Natural killer cell treated with Interleukin-12 subunit alpha and Interleukin-12 subunit beta and Interleukin-15 and Interleukin-18, amount 100 ng/mL, for 72 hours (primary cell): ENCODE measurements around the gene NMBR. TPM values are rescaled to one million over a fixed set of nuclear protein-coding genes. Genes with fewer than 3 reads are reported as not detected.
"Not testable (repeated sequence)": the region's sequence is repeated elsewhere in the genome, so short reads cannot be mapped to it uniquely, and the experiment has no call there.

Experiments
- ATAC-seq, 2 donors: fragments of 150-1000 bp; cut with Tn5 transposase in 1 of 2; sonication (Bioruptor Pico), chemical (Tn5 transposase) in 1 of 2; 2 replicates each; pipeline ENCODE4 v1.10.0; 2021
- DNase-seq: peaks from one replicate; pipeline ENCODE4 v3.0.0; 2022; ENCODE audit warnings: low spot score
- H3K27ac Mint-ChIP-seq, 2 donors: 1 replicate in 1 of 2; 2 replicates in 1 of 2; pipeline ENCODE4 v1.8.0; 2022; ENCODE audit warnings: mixed read lengths in 2 of 2, mild to moderate bottlenecking in 1 of 2, moderate library complexity in 1 of 2
- H3K27me3 Mint-ChIP-seq, 2 donors: 1 replicate in 1 of 2; 2 replicates in 1 of 2; pipeline ENCODE4 v1.8.0; 2022; ENCODE audit warnings: mixed read lengths in 2 of 2
- H3K36me3 Mint-ChIP-seq: one replicate; pipeline ENCODE4 v1.8.0; 2022; ENCODE audit warnings: mixed read lengths
- H3K4me1 Mint-ChIP-seq, 2 donors: 1 replicate in 1 of 2; 2 replicates in 1 of 2; pipeline ENCODE4 v1.8.0; 2022; ENCODE audit warnings: low read depth in 2 of 2, mixed read lengths in 2 of 2, mild to moderate bottlenecking in 1 of 2
- H3K4me3 Mint-ChIP-seq: one replicate; pipeline ENCODE4 v1.8.0; 2022; ENCODE audit warnings: mixed read lengths
- H3K9me3 Mint-ChIP-seq: 2 replicates; pipeline ENCODE4 v1.8.0; 2022; ENCODE audit warnings: mixed read lengths
- total RNA-seq, 2 donors: library from RNA; stranded (reverse); gene quantifications; one replicate each; pipeline ENCODE4 v1.2.3, GENCODE V29; 2022

Gene NMBR
- total RNA-seq, 2 donors from 2014 or later: not detected

GRCh38 chr6:142172758-142173157 lies 25.8 kb upstream of the NMBR start:
- H3K4me1 Mint-ChIP-seq: peaks cover 0 to 3% of the 10 kb centered on the region in 2 donors
- H3K27ac Mint-ChIP-seq: no peak overlapping the region
- H3K36me3 Mint-ChIP-seq: peaks cover 36% of the 10 kb centered on the region
- H3K9me3 Mint-ChIP-seq: peaks cover 3% of the 10 kb centered on the region
- H3K4me3 Mint-ChIP-seq: no peak overlapping the region
- H3K27me3 Mint-ChIP-seq: no peaks in the 10 kb centered on the region
- DNase-seq (no peak), ATAC-seq (no peak)

DNA sequence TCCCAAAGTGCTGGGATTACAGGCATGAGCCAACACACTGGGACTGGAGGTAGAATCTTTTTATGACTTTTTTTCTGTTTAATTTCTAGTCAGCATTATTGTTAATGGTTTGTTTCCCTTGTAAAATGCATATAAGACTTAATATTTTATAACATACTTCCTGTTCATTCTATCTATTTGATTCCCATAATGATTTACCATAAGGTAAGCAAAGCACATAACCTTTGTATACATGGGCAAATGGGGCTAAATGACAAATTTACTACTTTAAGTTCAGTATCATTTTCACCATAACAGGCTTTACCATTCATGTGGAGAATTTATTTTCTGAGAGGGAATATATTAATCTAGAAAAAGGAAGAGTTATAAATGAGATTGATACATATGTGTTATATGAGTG lies 24.4 kb upstream of the NMBR start:
- Mint-ChIP-seq H3K36me3 (peaks cover 23% of the 10 kb centered on the region), H3K4me3 (no peak overlapping the region), H3K9me3 (no peaks in the 10 kb centered on the region), H3K4me1 (peaks cover 0 to 3% of the 10 kb centered on the region in 2 donors), H3K27me3 (no peaks in the 10 kb centered on the region), H3K27ac (no peak overlapping the region)
- DNase-seq: no peak
- no peak for ATAC-seq

DNA sequence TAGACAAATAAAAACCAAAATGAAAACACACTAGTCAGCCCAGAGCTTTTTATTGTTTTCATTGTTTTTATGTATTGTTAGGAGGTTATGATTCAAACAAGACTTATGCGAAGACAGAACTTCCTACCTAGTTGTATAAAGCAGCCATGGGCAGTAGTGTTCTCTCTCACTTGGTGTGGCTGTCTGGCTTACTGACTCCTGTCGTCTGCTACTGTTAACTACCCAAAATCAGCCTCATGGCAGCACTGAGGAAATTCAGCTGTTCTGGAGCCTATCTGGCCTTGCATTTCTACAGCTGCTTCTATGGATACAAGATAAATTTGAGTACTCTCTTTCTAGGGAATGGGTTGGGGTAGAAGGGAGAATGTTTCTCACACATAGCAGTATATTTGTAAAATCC lies 20.6 kb upstream of the NMBR start:
- H3K27me3 Mint-ChIP-seq: no peaks in the 10 kb centered on the region
- no peak overlapping the region for H3K4me3 Mint-ChIP-seq
- H3K27ac Mint-ChIP-seq: no peak overlapping the region
- ATAC-seq (no peak), DNase-seq (no peak)
- no peaks in the 10 kb centered on the region for H3K9me3 Mint-ChIP-seq
- H3K36me3 Mint-ChIP-seq: peaks cover 2% of the 10 kb centered on the region
- H3K4me1 Mint-ChIP-seq: peaks cover 13 to 17% of the 10 kb centered on the region in 2 donors

- ATAC-seq: no peak
- H3K4me1 Mint-ChIP-seq: peaks cover 15 to 20% of the 10 kb centered on the region in 2 donors
- H3K27ac Mint-ChIP-seq: no peak overlapping the region
- DNase-seq: no peak
- H3K4me3 Mint-ChIP-seq: no peak overlapping the region
- H3K36me3 Mint-ChIP-seq: no peaks in the 10 kb centered on the region
- H3K27me3 Mint-ChIP-seq: no peaks in the 10 kb centered on the region
- H3K9me3 Mint-ChIP-seq: no peaks in the 10 kb centered on the region
These were observed 20.1 kb upstream of the NMBR start for GRCh38 chr6:142167071-142167470.

DNA sequence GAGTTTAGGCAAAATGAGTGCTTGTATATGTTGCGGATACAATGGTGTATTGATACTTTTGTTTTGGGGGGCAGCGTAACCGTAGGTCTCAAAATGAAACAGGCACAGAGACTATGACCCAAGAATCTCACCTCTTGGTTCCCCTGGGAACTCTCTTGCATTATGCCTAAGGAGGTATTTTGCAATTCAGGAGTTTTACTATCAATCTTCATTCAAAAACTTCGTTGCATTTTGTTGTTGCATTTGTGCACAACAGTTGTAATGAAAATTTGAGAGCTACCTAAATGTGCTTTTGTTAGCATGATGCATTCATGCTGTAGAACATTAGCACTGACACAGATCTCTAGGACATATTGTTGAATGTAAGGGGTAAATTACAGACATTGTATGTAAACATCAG lies 18.3 kb upstream of the NMBR start:
- Mint-ChIP-seq H3K27me3 (no peaks in the 10 kb centered on the region), H3K36me3 (no peaks in the 10 kb centered on the region), H3K4me3 (no peak overlapping the region), H3K27ac (no peak overlapping the region), H3K4me1 (peaks cover 21 to 24% of the 10 kb centered on the region in 2 donors), H3K9me3 (no peaks in the 10 kb centered on the region)
- ATAC-seq (no peak), DNase-seq (no peak)

- DNase-seq (no peak), ATAC-seq (no peak)
- no peak overlapping the region for H3K27ac Mint-ChIP-seq
- H3K36me3 Mint-ChIP-seq: no peaks in the 10 kb centered on the region
- no peaks in the 10 kb centered on the region for H3K27me3 Mint-ChIP-seq
- H3K9me3 Mint-ChIP-seq: no peaks in the 10 kb centered on the region
- no peak overlapping the region for H3K4me3 Mint-ChIP-seq
- peaks cover 26 to 28% of the 10 kb centered on the region in 2 donors for H3K4me1 Mint-ChIP-seq
These were observed 15.9 kb upstream of the NMBR start for GRCh38 chr6:142162780-142163179.

DNA sequence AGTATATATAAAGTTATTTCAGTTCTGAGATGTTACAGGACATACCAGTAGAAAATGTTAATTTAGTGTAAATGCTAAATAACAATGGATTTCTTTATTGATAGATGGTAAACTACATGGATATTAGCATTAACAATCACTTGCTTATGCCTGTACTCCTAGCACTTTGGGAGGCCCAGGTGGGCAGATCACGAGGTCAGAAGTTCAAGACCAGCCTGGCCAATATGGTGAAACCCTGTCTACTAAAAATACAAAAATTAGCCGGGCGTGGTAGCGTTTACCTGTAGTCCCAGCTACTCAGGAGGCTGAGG lies 9.8 kb upstream of the NMBR start:
- not testable (repeated sequence) for ATAC-seq, H3K27me3 Mint-ChIP-seq, H3K36me3 Mint-ChIP-seq, H3K4me3 Mint-ChIP-seq, H3K9me3 Mint-ChIP-seq, DNase-seq
- Mint-ChIP-seq H3K4me1 (peaks cover 26 to 32% of the 10 kb centered on the region in 2 donors), H3K27ac (peak overlapping the region in 1 of 2 donors; percentile 35)

DNA sequence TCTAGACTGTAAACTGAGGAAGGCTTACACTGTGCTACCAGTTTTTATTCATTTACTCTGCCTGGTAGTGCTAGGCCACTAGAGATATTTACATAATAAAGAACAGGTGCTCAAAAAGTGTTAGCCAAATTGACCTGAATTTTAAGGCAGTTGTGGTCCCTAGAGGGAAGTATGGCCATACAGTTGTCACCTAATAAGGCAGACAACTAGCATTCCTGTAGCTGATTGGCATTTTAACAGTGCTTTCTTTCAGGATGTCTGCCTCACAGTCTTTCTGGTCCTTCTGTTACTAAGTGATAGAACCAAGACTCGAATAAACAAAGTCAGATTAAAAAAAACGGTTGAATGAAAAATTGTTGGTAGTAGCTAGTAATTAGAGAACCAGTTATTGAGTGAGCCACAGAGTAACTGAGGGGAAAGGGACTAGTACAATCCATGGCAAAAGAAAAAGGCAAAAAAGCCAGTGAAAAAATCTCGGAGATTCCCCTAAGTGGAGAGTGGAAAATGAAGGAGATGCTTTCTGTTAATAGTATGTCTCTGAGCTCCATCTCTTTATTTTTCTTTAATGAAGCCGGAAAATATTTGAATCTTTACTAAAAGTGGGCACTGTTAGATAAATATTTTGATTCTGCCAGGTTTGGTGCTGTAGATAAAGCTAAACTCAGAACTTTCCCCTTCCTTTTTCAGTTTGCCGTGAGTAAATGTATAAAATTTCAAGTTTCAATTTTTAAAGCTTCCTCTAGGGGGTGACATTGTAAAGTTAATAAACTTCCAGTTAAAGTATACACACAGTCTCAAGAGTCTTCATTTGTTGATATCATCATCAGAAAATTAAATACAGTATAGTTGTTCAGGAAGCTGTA lies 9.2 kb upstream of the NMBR start:
- H3K36me3 Mint-ChIP-seq: no peaks in the 10 kb centered on the region
- H3K27me3 Mint-ChIP-seq: no peaks in the 10 kb centered on the region
- DNase-seq (no peak), ATAC-seq (no peak)
- H3K4me1 Mint-ChIP-seq: peaks cover 29 to 34% of the 10 kb centered on the region in 2 donors
- H3K4me3 Mint-ChIP-seq: peak overlapping the region; percentile 28
- no peaks in the 10 kb centered on the region for H3K9me3 Mint-ChIP-seq
- peak overlapping the region in 1 of 2 donors; percentile 35 for H3K27ac Mint-ChIP-seq

DNA sequence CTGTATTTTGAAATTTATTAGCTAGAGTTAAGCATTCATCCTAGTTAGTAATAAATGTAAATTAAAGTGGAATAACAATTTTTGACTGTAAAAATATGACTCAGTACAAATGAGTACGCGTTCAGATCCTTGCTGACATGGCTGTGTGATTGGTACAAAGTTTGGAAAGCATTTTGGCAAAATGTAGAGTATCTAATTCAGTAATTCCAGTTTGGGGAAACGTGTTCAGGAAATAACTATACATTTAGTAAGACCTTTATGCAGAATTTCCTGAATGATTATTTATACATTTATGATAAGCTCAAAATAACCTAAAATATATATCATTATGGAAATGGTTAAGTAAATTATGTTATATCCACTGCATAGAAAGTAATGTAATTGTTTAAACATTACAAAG lies 8.2 kb upstream of the NMBR start:
- Mint-ChIP-seq H3K36me3 (peaks cover 4% of the 10 kb centered on the region), H3K27ac (no peak overlapping the region), H3K4me3 (no peak overlapping the region), H3K27me3 (no peaks in the 10 kb centered on the region), H3K4me1 (peaks cover 32 to 41% of the 10 kb centered on the region in 2 donors), H3K9me3 (no peaks in the 10 kb centered on the region)
- DNase-seq: no peak
- ATAC-seq: no peak

DNA sequence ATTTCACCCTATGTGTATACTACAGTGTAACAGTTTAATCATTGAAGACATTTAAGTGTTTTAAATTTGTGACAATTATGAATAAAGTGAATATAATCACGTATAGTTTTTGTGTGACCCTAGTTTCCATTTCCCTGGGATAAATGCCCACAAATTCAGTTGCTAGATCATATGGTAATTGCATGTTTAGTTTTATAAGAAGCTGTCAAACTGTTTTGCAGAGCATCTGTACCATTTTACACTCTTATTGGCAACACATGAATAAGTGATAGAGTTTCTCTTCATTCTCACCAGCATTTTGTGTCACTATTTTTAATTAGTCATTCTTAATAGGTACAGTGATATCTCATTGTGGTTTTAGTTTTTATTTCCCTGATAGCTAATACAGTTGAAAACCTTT lies 7.4 kb upstream of the NMBR start:
- no peak overlapping the region for H3K4me3 Mint-ChIP-seq
- DNase-seq (no peak), ATAC-seq (no peak)
- no peak overlapping the region for H3K27ac Mint-ChIP-seq
- H3K27me3 Mint-ChIP-seq: no peaks in the 10 kb centered on the region
- H3K9me3 Mint-ChIP-seq: no peaks in the 10 kb centered on the region
- peaks cover 4% of the 10 kb centered on the region for H3K36me3 Mint-ChIP-seq
- H3K4me1 Mint-ChIP-seq: peaks cover 34 to 44% of the 10 kb centered on the region in 2 donors

- Mint-ChIP-seq H3K4me3 (no peak overlapping the region), H3K4me1 (peaks cover 40 to 52% of the 10 kb centered on the region in 2 donors), H3K9me3 (no peaks in the 10 kb centered on the region), H3K27ac (no peak overlapping the region), H3K27me3 (no peaks in the 10 kb centered on the region), H3K36me3 (peaks cover 4% of the 10 kb centered on the region)
- ATAC-seq (no peak), DNase-seq (no peak)
These were observed 6.3 kb upstream of the NMBR start for GRCh38 chr6:142153196-142153595.

GRCh38 chr6:142152746-142153145 lies 5.8 kb upstream of the NMBR start:
- DNase-seq: no peak
- H3K27ac Mint-ChIP-seq: no peak overlapping the region
- H3K9me3 Mint-ChIP-seq: no peaks in the 10 kb centered on the region
- ATAC-seq: no peak
- no peaks in the 10 kb centered on the region for H3K27me3 Mint-ChIP-seq
- no peak overlapping the region for H3K4me3 Mint-ChIP-seq
- peaks cover 42 to 56% of the 10 kb centered on the region in 2 donors for H3K4me1 Mint-ChIP-seq
- H3K36me3 Mint-ChIP-seq: peaks cover 4% of the 10 kb centered on the region

- not testable (repeated sequence) for ATAC-seq, H3K36me3 Mint-ChIP-seq, H3K4me3 Mint-ChIP-seq, DNase-seq, H3K27ac Mint-ChIP-seq, H3K9me3 Mint-ChIP-seq
- peaks cover 5 to 11% of the 10 kb centered on the region in 2 donors for H3K4me1 Mint-ChIP-seq
- H3K27me3 Mint-ChIP-seq: peaks cover 14 to 20% of the 10 kb centered on the region in 2 donors
These were observed 5.4 kb downstream of the NMBR start for GRCh38 chr6:142141531-142141930.

DNA sequence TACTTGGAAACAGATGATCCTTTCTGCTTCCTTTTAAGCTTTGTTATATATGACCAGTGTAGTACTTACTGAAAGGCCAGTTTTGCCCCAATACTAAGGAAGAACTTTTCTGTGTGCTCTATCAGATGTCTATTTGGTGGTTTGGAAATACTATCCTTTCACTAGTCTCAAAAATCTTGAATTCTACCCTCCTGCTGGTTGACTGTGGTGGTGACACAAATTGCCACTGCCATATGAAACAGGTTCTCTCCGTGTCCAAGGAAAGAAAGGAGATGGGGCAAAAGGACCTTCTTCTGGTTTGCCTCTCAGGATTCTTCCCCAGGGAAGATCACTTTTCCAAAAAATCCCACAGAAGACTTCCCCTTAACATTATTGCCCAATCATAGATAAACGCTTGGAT lies 8.0 kb downstream of the NMBR start:
- Mint-ChIP-seq H3K27ac (no peak overlapping the region), H3K9me3 (no peaks in the 10 kb centered on the region), H3K4me1 (no peaks in the 10 kb centered on the region), H3K4me3 (no peak overlapping the region), H3K27me3 (peaks cover 8 to 20% of the 10 kb centered on the region in 2 donors), H3K36me3 (no peaks in the 10 kb centered on the region)
- DNase-seq (no peak), ATAC-seq (no peak)

GRCh38 chr6:142132625-142133024 lies 14.3 kb downstream of the NMBR start, which contains the start of gene GJE1:
GJE1 (plus strand) TSS chr6:142132925; CDS start chr6:142133159, 234 bp downstream.
- Mint-ChIP-seq H3K36me3 (peaks cover 5% of the 10 kb centered on the region), H3K27me3 (peaks cover 23 to 36% of the 10 kb centered on the region in 2 donors), H3K9me3 (no peaks in the 10 kb centered on the region), H3K27ac (no peak within 1 kb of the TSS), H3K4me1 (no peaks in the 10 kb centered on the region), H3K4me3 (no peak within 1 kb of the TSS)
- no peak for DNase-seq
- ATAC-seq: no peak
